GM19099 (cell line): ENCODE data around the gene LNPEP.

Experiments used
- POLR2A ChIP-seq: IDR thresholded peaks from 3 replicates; pipeline ENCODE4 v1.6.1; 2011; ENCODE audit warnings: low read depth; ENCODE audit not compliant: insufficient read length; ENCODE audit errors: extremely low read depth

Gene LNPEP

DNA sequence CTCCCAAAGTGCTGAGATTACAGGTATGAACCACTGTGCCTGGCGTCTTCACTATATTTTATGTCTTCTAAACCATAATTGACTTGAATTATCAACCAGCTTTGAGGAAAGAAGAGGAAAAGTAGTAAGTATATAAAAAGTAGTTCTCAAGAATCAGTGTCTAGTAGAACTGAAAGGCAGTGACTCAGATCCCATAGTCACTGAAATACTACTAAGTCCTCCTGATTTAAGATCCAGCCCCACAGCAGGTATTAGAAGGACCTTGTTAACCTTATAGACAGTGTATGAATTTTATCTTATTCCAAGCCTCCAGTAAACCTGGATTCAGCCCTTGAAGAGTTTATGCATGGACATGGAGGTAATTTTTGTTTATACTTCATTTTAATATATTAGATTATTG lies 31.5 kb downstream of the LNPEP start:
- no peak for TF ChIP-seq POLR2A

DNA sequence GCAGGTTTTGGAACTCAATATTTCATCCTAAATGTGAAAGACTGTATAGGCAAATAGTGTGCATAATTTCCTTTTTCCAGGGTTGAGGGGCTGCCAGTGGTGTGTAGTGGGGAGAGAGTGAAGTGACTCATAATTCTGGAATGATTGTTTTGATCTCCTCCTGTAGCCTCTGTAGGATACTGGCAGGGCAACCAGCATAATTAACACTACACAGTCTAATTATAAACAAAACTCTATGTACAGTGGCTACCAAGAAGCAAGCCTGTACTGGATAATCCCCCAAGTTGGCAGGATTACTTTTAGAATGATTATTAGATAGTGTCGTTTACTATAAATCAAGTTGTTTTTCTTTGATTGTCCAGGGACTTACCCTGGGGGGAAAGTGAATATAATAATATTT lies 32.2 kb downstream of the LNPEP start:
- TF ChIP-seq POLR2A = no peak

DNA sequence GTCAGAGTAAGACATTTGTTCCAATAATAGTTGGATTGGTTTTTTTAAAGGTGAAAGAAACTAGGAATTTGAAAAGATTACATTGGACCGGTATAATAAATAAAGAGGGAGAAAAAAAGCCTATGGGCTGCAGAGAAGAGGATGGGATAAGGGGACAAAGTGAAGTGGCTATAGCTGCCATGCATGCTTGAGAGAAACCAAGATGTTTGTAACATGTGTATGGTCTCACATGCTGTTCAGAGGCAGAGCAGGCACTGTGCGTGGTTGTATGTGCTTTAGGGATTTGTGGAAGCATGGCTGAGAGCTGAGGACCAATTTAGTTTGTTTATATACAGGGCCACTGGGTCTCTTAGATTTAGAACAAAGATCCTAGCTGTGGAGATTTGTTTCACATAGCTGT lies 32.7 kb downstream of the LNPEP start:
- no peak for TF ChIP-seq POLR2A

DNA sequence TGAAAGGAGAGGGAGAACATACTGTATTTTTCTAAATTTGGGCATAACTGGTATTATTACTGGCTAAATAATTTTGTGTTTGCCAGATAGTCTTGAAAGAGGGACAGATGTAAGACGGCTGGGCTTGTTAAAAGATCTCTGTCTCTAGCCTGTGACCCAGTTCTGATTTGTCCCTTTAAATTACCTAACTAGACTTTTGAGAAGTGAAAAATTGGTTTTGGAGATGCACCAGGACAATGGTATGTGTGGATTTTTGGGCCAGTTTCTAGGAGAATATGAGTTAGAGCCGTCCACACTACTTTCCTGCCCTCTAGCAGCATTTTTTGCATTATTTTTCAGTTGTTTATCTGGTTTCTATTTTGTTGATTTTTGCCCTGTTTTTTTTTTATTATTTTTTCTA lies 33.5 kb downstream of the LNPEP start:
- TF ChIP-seq POLR2A = no peak

DNA sequence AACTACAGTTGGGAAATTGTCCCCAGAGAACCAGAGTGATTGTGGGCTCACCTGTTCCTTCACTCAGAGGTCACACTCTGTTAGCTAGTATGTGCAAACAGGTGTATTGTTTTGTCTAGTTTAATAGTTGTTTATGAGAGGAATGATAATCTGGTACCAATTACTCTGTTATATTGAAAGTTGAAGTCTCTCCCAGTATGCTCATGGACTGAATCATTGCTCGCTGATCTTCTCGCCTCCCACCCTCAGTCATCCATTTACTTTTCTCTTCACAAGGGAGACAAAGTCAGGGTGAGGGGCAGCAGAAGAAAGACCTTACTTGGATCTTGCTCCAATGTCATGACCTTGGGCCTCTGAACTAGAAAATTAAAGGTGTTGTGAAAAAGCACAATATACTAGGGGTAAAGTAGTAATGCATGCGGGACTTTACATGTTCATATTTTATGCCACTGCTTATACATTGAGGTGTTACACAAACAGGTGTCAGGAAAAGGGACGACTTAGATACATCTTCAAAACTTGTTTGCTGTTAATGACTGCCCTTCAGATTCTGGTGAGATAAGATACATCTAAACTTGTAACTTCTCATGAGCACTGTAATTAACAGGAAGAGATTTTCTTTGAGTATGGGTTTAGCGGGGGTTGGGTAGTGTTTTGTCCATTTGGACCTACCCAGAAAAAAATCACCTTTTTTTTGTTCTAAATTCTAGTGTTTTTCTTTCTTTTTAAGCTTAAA lies 36.9 kb downstream of the LNPEP start:
- TF ChIP-seq POLR2A = no peak

DNA sequence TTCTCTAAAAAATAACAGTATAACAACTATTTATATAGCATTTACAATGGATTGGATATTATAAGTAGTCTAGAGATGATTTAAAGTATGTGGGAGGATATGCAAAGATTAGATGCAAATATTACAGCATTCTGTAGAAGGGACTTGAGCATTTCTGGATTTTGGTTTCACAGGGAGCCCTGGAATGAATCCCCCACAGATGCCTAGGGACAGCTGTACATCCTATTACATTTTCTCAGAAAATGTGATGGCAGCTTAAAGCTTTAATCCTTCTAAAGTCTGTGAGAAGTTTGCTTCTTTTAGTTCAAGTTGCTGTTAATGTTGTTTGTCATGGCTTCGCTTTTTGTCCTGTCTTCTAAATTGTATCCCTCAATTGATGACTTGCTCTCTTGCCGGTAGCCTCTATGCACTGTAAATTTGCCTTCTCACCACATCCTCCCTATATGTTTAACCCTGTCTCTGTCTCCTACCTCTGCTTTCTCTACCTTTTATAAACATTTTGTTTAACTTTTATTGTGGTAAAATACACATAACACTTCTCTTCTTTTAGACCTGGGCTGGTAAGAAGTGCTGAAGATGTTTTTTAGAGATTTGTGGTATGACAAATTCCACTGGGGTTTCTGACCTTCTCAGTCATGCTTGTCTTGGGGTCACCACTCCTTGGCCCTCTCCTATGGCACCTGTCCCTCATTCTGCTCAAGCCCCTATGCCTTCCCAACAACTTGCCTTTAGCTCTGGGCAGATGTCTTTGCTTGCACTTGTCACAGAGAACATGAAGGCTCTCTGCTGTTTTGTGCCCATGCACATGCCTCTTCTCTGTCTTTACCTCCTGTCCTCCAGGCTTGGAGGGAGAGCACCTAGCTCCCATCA lies 37.9 kb downstream of the LNPEP start:
- TF ChIP-seq POLR2A = no peak

DNA sequence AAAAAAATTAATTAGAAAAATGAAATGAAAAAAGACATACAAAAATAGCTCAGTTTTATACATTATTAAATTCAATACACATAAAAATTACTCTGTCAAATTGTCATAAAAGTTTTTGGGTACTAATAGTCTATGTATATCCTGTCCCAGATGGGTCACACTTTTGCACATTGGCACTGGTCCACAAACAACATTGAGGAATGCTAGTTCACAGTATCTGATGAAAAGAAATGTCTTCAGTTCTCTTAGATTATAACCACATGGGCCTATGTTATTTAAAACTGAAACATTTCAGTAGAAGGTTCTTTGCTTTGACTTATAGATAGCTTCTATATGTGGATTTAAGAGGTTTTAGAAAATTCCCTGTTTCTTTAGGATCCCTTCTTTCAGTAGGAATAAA lies 39.8 kb downstream of the LNPEP start:
- no peak for TF ChIP-seq POLR2A

DNA sequence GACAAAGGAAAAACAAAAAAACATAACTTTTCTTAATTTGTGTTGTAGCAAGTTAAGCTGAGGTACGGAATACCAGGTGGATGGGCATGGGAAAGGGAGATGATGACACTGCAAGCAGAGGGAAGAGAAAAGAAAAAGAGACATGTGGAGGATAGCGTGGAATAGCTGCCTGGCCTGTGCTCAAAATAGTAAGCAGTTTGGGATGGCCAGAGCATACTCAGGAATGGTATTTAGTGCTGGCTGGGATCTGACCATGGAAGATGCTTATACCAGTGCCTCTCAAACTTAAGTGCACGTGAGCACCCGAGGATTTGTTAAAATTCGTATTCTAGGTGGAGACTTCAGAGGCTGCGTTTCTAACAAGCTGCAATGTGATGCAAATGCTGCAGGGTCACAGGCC lies 41.3 kb downstream of the LNPEP start:
- no peak for TF ChIP-seq POLR2A

DNA sequence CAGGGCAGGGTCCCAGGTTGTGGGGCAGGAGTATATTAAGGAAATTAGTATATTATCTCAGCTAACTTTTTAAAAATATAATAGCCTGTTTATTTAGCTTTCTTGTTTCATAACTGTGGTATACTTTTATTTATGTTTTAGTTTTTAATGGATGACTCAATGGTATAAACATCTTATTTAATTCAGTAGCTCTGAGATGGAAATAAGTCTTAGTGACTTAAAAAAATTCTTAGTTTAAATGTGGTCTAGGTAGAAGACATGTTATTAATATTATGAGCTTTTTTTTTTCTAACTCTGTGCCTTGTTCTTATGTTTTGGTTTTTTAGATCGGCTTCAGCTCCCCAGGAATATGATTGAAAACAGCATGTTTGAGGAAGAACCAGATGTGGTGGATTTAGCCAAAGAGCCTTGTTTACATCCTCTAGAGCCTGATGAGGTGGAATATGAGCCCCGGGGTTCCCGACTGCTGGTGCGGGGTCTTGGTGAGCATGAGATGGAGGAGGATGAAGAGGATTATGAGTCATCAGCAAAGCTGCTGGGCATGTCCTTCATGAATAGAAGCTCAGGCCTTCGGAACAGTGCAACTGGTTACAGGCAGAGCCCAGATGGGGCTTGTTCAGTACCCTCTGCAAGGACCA lies 43.1 kb downstream of the LNPEP start:
- no peak for TF ChIP-seq POLR2A

DNA sequence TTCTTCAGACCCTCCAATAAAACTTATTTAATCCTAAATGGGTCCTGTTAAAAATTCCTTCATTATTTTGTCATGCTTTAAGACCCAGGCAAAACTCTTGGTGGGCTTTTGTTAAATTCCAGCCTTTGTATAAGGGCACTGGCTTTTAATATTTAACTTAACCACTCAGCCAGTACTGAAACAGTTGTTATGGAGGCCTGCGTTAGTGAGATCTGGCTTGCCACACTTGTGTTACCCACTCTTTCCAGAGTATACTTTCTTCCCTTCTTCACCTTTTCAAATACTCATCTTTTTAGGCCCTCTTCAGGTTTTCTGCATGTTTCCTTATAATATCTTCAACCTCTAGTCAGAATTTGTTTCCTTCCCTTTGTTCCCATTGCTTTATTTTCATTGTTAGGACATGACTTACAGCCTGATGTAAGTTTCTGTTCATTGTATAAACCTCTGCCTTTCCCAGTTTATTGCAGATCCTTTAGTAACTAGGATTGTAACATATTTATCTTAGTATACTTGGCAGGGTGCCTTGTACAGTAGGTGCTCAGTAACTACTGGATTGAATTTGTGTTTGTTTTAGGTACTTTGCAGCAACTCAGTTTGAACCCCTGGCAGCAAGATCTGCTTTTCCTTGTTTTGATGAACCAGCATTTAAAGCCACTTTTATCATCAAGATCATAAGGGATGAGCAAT lies 48.8 kb downstream of the LNPEP start:
- no peak for TF ChIP-seq POLR2A

DNA sequence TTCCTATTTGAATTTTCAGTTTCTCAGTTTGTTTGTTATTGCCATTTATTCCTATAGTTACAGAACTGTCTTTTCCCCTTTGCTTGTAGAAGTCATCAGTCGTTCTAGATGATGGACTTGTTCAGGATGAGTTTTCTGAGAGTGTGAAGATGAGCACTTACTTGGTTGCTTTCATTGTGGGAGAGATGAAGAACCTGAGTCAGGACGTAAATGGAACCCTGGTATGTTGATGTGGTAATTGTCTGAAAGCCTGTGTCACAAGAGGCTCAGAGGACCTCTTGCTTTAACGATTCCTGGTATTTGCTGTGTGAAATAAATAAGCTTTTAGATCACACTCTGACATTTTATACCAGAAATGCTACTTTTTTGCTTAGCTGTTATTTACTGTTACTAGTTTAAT lies 50.6 kb downstream of the LNPEP start:
- TF ChIP-seq POLR2A = no peak

DNA sequence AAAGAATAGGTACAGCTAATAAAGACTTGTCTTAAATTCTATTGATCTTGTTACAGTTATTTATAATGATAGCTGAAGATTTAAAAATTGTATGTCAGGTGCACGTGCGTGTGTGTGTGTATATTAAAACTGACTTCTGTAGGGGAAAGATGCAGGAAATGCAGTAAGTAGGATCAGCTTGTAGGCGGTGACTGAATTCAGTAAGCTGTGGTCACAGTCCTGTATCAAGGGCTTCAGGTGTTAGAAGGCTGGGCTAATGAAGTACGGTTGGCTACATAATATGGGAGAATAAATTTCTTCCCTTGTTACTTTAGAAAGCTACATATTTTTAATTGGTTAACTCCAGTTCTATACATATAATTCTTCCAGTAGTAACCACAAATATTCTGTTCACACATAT lies 54.2 kb downstream of the LNPEP start:
- TF ChIP-seq POLR2A = no peak

DNA sequence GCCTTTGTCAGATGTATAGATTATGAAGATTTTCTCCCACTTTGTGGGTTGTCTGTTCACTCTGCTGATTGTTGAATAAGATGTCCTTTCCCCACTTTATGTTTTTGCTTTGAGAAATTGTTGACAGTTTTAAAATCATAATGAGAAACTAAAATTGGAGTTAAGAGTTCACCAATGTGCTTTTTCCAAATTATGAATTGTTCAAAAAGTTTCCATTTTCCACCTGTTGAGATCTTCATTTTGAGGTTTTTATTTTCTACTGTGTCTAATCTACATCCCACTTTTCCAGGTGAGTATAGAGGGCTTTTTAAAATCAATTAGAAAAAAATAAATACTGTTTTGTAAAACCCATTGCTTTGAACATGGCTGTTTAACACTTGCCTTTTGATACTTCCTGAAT lies 55.8 kb downstream of the LNPEP start:
- TF ChIP-seq POLR2A = no peak

DNA sequence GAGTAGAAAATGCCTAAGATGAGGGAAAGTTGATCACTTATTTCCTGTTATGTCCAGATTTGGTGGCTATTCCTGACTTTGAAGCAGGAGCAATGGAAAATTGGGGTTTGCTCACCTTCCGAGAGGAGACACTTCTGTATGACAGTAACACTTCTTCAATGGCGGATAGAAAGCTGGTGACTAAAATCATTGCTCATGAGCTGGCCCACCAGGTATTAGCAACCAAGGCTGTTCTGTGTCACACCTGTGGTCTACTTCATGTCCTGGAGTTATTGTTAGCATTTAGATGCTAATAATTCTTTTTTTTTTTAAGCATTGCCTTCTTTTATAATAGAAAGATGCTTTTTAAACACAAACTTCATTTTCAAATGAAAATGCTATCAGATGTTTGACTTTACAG lies 57.9 kb downstream of the LNPEP start:
- TF ChIP-seq POLR2A = no peak

DNA sequence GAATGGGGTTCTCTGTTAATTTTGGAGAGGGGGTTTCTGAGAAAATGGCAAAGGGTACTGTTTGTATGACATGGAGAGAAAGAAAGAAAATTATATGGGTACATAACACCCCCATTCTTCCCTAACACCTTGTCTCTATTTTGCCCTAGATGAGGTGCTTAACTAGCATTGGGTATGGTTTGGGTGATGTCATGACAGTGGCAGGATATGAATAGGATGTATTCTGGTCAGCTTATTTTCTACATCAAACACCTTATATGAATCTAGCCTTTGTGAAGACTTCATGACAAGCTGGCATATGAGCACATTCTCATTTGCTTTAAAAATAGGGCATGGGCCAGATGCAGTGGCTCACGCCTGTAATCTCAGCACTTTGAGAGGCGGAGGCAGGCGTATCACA lies 58.6 kb downstream of the LNPEP start:
- no peak for TF ChIP-seq POLR2A

DNA sequence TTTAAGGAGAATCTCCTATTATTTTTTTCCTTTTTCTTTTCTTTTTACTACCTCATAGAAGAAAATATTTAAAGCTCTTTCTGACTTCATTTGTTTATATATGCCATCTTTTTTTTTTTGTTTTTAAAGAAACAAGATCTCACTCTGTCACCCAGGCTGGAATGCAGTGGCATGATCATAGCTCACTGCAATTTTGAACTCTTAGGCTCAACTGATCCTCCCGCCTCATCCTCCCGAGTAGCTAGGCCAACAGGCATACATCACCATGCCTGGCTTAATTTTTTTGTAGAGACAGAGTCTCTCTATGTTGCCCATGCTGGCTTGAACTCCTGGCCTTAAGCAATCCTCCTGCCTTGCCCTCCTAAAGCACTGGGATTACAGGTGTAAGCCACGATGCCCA lies 59.5 kb downstream of the LNPEP start:
- no peak for TF ChIP-seq POLR2A

DNA sequence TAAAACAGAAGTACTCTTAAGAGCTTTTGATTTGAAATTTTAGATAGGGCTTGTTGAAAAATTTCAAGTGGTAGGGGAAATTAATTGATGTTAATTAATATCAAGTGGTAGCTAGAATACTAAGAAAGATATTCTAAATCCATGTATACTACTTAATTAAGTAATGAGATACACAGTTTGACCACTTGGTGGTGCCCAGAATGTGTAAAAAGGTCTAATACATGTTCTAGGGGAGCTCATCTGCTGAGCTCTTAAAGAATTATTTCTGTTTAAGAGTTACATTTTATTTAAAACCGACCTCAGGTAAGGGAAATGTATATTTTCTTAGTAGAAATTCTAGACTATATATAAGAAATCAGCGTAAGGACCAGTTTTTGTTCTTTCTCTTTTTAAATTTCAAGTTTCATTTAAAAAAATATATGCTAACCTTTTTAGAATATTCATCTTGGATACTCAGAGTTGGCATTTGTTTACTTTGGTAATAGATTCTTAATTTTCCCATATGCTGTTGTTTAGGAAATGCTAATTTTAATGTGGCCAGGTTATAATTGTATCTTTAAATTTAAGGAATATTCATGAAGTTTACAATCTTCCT lies 61.5 kb downstream of the LNPEP start:
- TF ChIP-seq POLR2A = no peak
